Tibial artery (tissue), 4 donors: ENCODE data around the gene RIT2.

Experiments used
- DNase-seq, 2 donors: peaks; one replicate each; pipeline ENCODE4 v3.0.0-alpha.2; 2019
- H3K27ac ChIP-seq, 2 donors: fragments of 200-600 bp; sonication (generic) in 1 of 2; 1 replicate in 1 of 2; 2 replicates in 1 of 2; pipeline ENCODE4 v1.5.1; 2018 to 2019; ENCODE audit warnings: mild to moderate bottlenecking in 1 of 2
- H3K27me3 ChIP-seq, 2 donors: fragments of 200-600 bp; sonication (generic) in 1 of 2; one replicate each; pipeline versions ENCODE4 v1.5.1 to v1.6.0; 2016 to 2019
- H3K36me3 ChIP-seq, 3 donors: fragments of 200-600 bp; sonication (generic) in 2 of 3; one replicate each; pipeline ENCODE4 v1.5.1; 2016 to 2019; ENCODE audit warnings: mild to moderate bottlenecking in 2 of 3
- H3K4me1 ChIP-seq, 4 donors: fragments of 200-600 bp; sonication (generic) in 2 of 4; 1 replicate in 3 of 4; 2 replicates in 1 of 4; pipeline ENCODE4 v1.5.1; 2016 to 2019
- H3K4me3 ChIP-seq, 2 donors: fragments of 200-600 bp; sonication (generic) in 1 of 2; 1 replicate in 1 of 2; 2 replicates in 1 of 2; pipeline ENCODE4 v1.5.1; 2018 to 2019; ENCODE audit warnings: mild to moderate bottlenecking in 2 of 2
- H3K9me3 ChIP-seq, 3 donors: fragments of 200-600 bp; sonication (generic) in 1 of 3; one replicate each; pipeline ENCODE4 v1.5.1; 2016 to 2019
- intact Hi-C: fragments of 100-400 bp; cut with DNase I; formaldehyde crosslinking; loops from one replicate; pipeline ENCODE4 v1.15.0; 2023; ENCODE audit warnings: low total_unique reads
- TF ChIP-seq, protein P1 (sequence below), 2 experiments: fragments of 200-600 bp in 1 of 2; fragments of 450-650 bp in 1 of 2; IDR thresholded peaks; one replicate each; pipeline ENCODE4 v1.5.1; 2017 to 2019; ENCODE audit warnings: antibody characterized with exemption in 2 of 2, mild to moderate bottlenecking in 1 of 2, moderate library complexity in 1 of 2

Gene RIT2

DNA sequence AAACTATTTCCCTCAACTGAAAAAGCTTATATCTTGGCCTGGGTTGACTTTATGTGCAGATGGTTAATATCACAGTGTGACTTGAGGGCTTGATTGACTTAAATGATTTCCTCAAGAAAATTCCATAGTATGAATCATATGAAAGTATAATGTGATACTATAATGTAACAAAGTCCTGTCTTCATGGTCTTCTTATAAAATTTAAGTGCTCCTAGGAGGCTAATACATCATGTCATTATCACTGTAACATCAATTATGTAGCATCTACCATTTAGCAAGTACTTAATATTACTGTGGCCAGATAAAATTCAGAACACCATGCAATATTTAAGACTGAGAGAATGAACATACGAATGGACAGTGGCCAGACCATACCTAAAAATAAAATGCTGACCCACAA, 276.1 kb downstream of the RIT2 start:
- H3K27me3 ChIP-seq, result no peaks in the 10 kb centered on the region
- no peak overlapping the region for H3K4me3 ChIP-seq
- intact Hi-C loops, result no loop called here
- no peaks in the 10 kb centered on the region for H3K36me3 ChIP-seq
- no peaks in the 10 kb centered on the region for H3K4me1 ChIP-seq
- no peak for DNase-seq
- H3K27ac ChIP-seq, result no peak overlapping the region
- H3K9me3 ChIP-seq, result no peaks in the 10 kb centered on the region
- TF ChIP-seq, protein P1, sequence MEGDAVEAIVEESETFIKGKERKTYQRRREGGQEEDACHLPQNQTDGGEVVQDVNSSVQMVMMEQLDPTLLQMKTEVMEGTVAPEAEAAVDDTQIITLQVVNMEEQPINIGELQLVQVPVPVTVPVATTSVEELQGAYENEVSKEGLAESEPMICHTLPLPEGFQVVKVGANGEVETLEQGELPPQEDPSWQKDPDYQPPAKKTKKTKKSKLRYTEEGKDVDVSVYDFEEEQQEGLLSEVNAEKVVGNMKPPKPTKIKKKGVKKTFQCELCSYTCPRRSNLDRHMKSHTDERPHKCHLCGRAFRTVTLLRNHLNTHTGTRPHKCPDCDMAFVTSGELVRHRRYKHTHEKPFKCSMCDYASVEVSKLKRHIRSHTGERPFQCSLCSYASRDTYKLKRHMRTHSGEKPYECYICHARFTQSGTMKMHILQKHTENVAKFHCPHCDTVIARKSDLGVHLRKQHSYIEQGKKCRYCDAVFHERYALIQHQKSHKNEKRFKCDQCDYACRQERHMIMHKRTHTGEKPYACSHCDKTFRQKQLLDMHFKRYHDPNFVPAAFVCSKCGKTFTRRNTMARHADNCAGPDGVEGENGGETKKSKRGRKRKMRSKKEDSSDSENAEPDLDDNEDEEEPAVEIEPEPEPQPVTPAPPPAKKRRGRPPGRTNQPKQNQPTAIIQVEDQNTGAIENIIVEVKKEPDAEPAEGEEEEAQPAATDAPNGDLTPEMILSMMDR (IDR thresholded peaks at IDR 0.05), result no peak

DNA sequence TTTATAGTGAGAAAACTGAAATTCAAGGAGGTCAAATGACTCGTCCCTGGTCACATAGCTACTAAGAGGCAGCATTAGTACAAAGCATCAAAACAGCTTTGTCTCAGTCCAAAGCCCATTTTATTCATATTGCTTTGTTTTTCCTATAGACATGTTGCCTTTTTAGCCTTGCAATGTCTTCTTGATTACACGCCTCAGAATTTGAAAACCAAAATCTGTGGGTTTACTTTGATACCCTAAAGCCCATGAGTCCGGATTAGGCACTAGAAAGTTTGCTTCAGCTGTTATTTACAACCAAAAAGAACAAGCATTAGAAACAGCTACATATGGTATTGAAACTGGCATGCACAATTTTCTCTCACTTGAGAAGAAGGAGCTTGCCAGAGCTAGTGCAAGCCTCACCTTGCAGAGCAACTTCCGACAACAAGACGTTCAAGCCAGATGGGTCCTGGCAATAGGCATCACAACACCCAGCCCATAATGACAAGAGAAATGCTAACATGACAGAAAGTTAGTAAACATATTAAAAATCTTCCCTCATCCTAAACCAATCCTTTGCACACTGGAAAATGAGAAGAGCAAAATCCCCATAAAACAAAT, 276.8 kb downstream of the RIT2 start:
- Histone ChIP-seq H3K4me3 (no peak overlapping the region), H3K9me3 (no peaks in the 10 kb centered on the region), H3K4me1 (no peaks in the 10 kb centered on the region), H3K27me3 (no peaks in the 10 kb centered on the region), H3K27ac (no peak overlapping the region), H3K36me3 (no peaks in the 10 kb centered on the region)
- TF ChIP-seq, protein P1 (IDR thresholded peaks at IDR 0.05), result no peak
- no peak for DNase-seq
- intact Hi-C loops, result no loop called here

DNA sequence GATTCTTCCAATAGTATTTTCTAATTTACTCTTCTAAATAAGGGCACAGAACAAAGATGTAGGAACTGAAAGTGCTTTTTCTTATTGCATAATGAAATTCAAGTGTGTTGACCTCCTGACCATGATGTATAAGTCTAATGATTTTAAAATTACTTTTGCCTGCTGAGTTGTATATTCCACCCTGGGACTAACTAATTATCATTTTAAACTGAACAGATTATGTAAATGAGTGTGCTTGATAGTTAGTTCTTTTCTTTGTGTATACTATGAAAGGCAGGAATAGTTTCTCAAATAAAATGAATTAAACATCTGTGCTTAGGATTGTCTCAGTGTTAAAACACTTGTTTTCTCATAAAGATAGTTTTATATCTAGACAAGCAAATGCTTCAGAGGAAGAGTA, 284.5 kb downstream of the RIT2 start:
- H3K4me1 ChIP-seq, result no peaks in the 10 kb centered on the region
- no peak for DNase-seq
- H3K9me3 ChIP-seq, result no peaks in the 10 kb centered on the region
- H3K27ac ChIP-seq, result no peak overlapping the region
- H3K4me3 ChIP-seq, result no peak overlapping the region
- H3K27me3 ChIP-seq, result no peaks in the 10 kb centered on the region
- H3K36me3 ChIP-seq, result no peaks in the 10 kb centered on the region
- intact Hi-C loops, result no loop called here
- TF ChIP-seq, protein P1 (IDR thresholded peaks at IDR 0.05), result no peak

DNA sequence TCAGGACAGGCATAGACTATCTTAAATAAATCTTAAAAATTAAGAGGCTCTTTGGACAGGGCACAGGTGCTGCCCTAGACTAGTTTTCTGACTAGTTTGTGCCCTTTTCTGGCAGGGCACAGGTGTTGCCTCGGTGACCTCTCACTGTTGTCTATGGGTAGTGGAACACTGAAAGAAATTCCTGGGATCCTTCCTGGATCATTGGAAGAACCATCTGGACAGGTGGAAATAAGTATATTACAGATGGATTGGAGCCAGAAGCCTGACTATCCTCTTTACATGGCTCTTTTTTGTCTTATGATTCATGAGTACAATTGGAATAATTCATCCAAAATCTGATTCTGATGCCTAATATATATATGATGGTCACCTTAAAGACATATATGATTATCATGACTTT, 286.6 kb downstream of the RIT2 start:
- Histone ChIP-seq H3K36me3 (no peaks in the 10 kb centered on the region), H3K9me3 (no peaks in the 10 kb centered on the region), H3K27me3 (no peaks in the 10 kb centered on the region), H3K4me3 (no peak overlapping the region), H3K27ac (no peak overlapping the region), H3K4me1 (no peaks in the 10 kb centered on the region)
- TF ChIP-seq, protein P1 (IDR thresholded peaks at IDR 0.05), result no peak
- intact Hi-C loops, result no loop called here
- no peak for DNase-seq

DNA sequence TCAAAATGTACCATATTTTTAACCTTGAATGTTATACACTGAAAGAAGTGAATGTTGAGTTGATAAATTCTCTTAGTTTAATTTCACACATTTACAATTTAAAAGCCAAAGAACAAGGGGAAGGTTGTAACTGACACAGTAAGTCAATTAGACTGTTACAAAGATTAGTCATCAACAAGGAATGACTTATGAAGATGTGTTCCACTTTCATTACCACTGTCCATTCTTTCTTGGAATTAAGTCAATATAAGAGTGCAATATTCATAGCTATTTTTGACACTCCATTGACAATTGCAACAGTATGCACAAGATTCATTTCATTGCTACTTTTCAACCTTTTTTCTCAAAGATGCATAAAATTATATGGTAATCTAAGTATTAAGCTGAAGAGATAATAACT, 291.3 kb downstream of the RIT2 start:
- no peak overlapping the region for H3K4me3 ChIP-seq
- H3K27me3 ChIP-seq, result no peaks in the 10 kb centered on the region
- TF ChIP-seq, protein P1 (IDR thresholded peaks at IDR 0.05), result no peak
- intact Hi-C loops, result no loop called here
- no peaks in the 10 kb centered on the region for H3K4me1 ChIP-seq
- H3K36me3 ChIP-seq, result no peaks in the 10 kb centered on the region
- DNase-seq, result no peak
- no peak overlapping the region for H3K27ac ChIP-seq
- H3K9me3 ChIP-seq, result no peaks in the 10 kb centered on the region

DNA sequence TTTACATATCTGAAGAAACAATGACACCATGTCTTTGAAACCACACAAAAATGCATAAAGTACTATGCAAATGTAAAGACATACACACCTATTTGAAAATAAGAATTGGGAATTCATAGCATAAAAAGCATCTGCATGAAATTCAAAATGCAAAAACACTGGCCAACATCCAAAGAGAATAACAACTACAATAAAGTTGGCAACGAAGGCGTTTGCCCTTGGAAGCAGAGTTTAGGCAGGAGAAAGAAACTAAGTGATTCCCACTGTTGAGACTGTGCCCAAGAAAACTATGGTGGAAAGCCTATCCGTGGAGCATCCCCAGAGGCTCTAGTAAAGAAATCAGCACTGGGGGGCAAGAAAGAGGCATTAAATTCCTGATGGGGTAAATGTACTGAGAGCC, 292.8 kb downstream of the RIT2 start:
- TF ChIP-seq, protein P1 (IDR thresholded peaks at IDR 0.05), result no peak
- H3K9me3 ChIP-seq, result no peaks in the 10 kb centered on the region
- H3K27ac ChIP-seq, result no peak overlapping the region
- no peaks in the 10 kb centered on the region for H3K4me1 ChIP-seq
- H3K36me3 ChIP-seq, result no peaks in the 10 kb centered on the region
- no peak overlapping the region for H3K4me3 ChIP-seq
- H3K27me3 ChIP-seq, result no peaks in the 10 kb centered on the region
- no peak for DNase-seq
- intact Hi-C loops, result no loop called here
